GM03348 (cell line): ENCODE results near the gene TCAP.
"Not testable (repeated sequence)": the region's sequence is repeated elsewhere in the genome, so short reads cannot be mapped to it uniquely, and the experiment has no call there.

ENCODE experiments used
- DNase-seq: peaks from one replicate; pipeline ENCODE4 v3.0.0; 2012; ENCODE audit warnings: low spot score

The TCAP gene

DNA sequence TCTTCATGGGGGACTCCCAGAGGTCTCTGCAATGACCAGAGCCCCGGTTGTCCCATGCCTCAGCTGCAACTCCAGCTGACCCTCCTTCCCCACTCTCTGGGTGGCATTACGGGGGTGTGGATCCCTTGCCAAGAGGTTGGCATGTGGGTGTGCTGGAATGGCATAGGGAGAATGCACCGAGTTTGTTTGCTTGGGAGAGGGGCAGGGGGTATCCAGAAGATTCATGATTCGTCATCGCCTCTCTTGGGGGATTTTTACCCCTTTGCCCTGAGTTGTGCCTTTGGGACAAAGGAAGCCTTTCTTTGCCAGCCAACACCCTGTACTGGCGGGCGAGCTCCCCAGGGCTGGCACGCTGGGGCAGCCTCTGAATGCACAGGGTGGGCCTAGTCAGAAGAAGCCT, 41.2 kb downstream of the TCAP start:
- DNase-seq, result no peak

DNA sequence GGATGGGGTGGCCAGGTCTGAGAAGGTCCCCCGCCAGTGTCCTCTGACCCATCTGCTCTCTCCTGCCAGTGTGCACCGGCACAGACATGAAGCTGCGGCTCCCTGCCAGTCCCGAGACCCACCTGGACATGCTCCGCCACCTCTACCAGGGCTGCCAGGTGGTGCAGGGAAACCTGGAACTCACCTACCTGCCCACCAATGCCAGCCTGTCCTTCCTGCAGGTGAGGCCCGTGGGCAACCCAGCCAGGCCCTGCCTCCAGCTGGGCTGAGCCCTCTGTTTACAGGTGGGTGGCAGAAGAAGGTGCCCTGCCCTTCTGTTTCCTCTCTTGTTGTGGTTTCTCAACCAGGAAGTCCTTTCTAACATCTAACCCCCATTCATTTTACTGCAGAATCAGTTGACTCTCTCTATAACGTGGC, 41.8 kb downstream of the TCAP start:
- DNase-seq, result no peak

DNA sequence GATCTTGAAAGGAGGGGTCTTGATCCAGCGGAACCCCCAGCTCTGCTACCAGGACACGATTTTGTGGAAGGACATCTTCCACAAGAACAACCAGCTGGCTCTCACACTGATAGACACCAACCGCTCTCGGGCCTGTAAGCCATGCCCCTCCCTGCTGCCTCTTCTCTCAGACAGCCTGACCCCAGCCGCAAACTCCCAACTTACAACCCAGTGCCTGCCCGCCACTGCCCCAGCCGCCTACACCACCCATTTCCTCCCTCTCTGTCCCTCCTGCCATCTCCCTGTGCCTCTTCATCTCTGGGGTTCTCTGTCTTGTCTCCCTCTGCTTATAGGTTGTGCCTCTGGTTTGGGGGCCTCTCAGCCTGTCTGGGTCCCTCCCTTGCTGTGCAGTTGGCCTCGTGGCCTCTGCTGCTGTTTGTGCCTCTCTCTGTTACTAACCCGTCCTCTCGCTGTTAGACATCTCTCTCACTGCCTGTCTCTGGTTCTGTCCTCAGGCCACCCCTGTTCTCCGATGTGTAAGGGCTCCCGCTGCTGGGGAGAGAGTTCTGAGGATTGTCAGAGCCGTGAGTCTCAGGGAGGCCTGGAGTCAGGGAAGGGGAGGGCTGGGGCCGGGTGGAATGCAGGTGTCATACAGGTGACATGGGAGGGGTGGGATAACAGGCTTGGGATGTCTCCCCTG, 44.3 kb downstream of the TCAP start:
- DNase-seq, result no peak

GRCh38 chr17:39709998-39710964, 45.1 kb downstream of the TCAP start:
- DNase-seq, result no peak

DNA sequence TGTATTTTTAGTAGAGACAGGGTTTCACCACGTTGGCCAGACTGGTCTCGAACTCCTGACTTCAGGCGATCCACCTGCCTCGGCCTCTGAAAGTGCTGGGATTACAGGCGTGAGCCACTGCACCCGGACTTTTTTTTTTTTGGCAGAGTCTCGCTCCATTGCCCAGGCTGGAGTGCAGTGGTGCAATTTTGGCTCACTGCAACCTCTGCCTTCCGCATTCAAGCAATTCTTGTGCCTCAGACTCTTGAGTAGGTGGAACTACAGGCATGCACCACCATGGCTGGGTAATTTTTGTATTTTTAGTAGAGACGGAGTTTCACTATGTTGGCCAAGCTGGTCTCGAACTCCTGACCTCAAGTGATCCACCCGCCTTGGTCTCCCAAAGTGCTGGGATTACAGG, 45.9 kb downstream of the TCAP start:
- not testable (repeated sequence) for DNase-seq

- DNase-seq, result no peak
Observed at GRCh38 chr17:39711851-39712250, 46.7 kb downstream of the TCAP start.

DNA sequence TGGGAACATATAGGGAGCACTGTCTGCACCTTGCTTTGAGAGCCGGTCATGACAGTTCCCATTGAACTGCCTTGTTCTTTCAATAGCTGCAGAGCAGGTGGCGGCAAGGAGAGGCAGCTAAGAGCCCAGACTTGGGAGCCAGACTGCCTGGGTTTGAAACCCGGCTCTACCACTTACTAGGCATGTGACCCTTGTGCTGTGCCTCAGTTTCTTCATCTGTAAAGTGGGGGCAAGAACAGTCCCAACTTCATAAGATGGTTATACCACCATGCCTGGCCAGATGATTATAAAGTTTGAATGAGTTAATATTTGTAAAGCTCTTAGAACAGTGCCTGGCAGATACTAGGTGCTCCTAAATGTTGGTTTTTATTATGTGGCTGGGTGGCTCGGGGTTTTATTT, 49.1 kb downstream of the TCAP start:
- no peak for DNase-seq

DNA sequence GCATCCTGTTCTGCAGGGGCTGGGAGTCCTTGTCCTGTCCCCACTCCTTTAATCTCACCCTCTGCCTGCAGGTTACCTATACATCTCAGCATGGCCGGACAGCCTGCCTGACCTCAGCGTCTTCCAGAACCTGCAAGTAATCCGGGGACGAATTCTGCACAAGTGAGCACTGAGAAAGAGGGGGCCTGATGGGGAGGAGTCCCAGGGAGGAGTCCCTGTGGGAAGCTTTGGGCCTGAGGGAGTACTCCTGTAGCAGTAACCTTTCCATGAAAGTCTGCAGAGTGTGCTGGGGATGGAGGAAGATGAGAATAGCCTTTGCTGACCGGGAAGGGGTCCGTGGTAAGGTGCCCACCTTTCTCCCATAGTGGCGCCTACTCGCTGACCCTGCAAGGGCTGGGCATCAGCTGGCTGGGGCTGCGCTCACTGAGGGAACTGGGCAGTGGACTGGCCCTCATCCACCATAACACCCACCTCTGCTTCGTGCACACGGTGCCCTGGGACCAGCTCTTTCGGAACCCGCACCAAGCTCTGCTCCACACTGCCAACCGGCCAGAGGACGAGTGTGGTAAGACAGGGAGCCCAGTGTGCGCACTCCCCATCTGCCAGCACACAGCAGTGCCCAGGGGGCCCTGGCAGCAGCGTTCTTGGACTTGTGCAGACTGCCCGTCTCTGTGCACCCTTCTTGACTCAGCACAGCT, 50.4 kb downstream of the TCAP start:
- DNase-seq, result no peak
